Activated CD4-positive, alpha-beta memory T cell treated with anti-CD3 and anti-CD28 coated beads for 36 hours (primary cell): ENCODE results near the gene UCN. TPM values are rescaled to one million over a fixed set of nuclear protein-coding genes. Genes with fewer than 3 reads are reported as not detected.

Experiments
- CTCF ChIA-PET: fragments of 350-600 bp; sonication (Branson Sonifier 250); formaldehyde crosslinking; loops from one replicate; lab custom pipeline; 2021; ENCODE audit warnings: antibody characterized with exemption, inconsistent platforms; lab: Charles Lee
- POLR2A ChIA-PET: fragments of 350-600 bp; sonication (Branson Sonifier 250); formaldehyde crosslinking; loops from one replicate; lab custom pipeline; 2021; ENCODE audit warnings: antibody characterized with exemption; lab: Charles Lee
- DNase-seq: peaks from one replicate; pipeline ENCODE4 v3.0.0-alpha.2; 2020
- H3K27ac Mint-ChIP-seq: one replicate; pipeline ENCODE4 v1.8.0; 2021; ENCODE audit warnings: mixed read lengths
- H3K27me3 Mint-ChIP-seq: one replicate; pipeline ENCODE4 v1.8.0; 2021; ENCODE audit warnings: mixed read lengths
- H3K36me3 Mint-ChIP-seq: one replicate; pipeline ENCODE4 v1.8.0; 2021; ENCODE audit warnings: mixed read lengths
- H3K4me1 Mint-ChIP-seq: one replicate; pipeline ENCODE4 v1.8.0; 2021; ENCODE audit warnings: low read depth, mixed read lengths
- H3K4me3 Mint-ChIP-seq: one replicate; pipeline ENCODE4 v1.8.0; 2021; ENCODE audit warnings: mild to moderate bottlenecking, mixed read lengths
- H3K9me3 Mint-ChIP-seq: one replicate; pipeline ENCODE4 v1.8.0; 2021; ENCODE audit warnings: mixed read lengths
- intact Hi-C: fragments of 100-400 bp; cut with micrococcal nuclease; formaldehyde crosslinking; loops from one replicate; pipeline ENCODE4 v1.15.1; 2023
- total RNA-seq, 2 experiments: library from RNA; stranded (reverse); gene quantifications; one replicate each; pipeline ENCODE4 v1.2.3, GENCODE V29; 2021

Gene UCN
- total RNA-seq, 2 experiments from 2014 or later, result 1.8 to 1.9 TPM

GRCh38 chr2:27264753-27265535 is 43.3 kb downstream of the UCN start:
- H3K4me1 Mint-ChIP-seq, result peaks cover 23% of the 10 kb centered on the region
- no peaks in the 10 kb centered on the region for H3K36me3 Mint-ChIP-seq
- no peaks in the 10 kb centered on the region for H3K9me3 Mint-ChIP-seq
- no peak overlapping the region for H3K27ac Mint-ChIP-seq
- DNase-seq, result peak; percentile 82
- ChIA-PET POLR2A (interaction anchor here (0.8 kb wide), 1 partner anchor 35 kb away, joined by 3 read pairs; no protein-coding TSS in a partner anchor), CTCF (interaction anchor here (0.6 to 7.9 kb wide), 15 partner anchors 14 to 303 kb away, joined by 3 to 94 read pairs (median 4); partner anchors contain the start of gene TRIM54)
- H3K4me3 Mint-ChIP-seq, result peak overlapping the region; percentile 72
- H3K27me3 Mint-ChIP-seq, result peaks cover 42% of the 10 kb centered on the region
- intact Hi-C loops, result no loop called here

GRCh38 chr2:27264253-27264752 is 43.9 kb downstream of the UCN start:
- POLR2A ChIA-PET, result interaction anchor here (0.8 kb wide), 1 partner anchor 35 kb away, joined by 3 read pairs; no protein-coding TSS in a partner anchor
- peaks cover 23% of the 10 kb centered on the region for H3K4me1 Mint-ChIP-seq
- H3K27me3 Mint-ChIP-seq, result peaks cover 42% of the 10 kb centered on the region
- H3K36me3 Mint-ChIP-seq, result no peaks in the 10 kb centered on the region
- H3K4me3 Mint-ChIP-seq, result peak overlapping the region; percentile 72
- no peak overlapping the region for H3K27ac Mint-ChIP-seq
- DNase-seq, result peak; percentile 28
- CTCF ChIA-PET, result interaction anchor here (0.6 to 7.9 kb wide), 9 partner anchors 13 to 168 kb away, joined by 3 to 94 read pairs (median 3); partner anchors contain the start of gene TRIM54
- intact Hi-C loops, result no loop called here
- no peaks in the 10 kb centered on the region for H3K9me3 Mint-ChIP-seq

- ChIA-PET POLR2A (interaction anchor here (0.5 kb wide), 1 partner anchor 16 kb away, joined by 3 read pairs; no protein-coding TSS in a partner anchor), CTCF (interaction anchor here (0.6 to 7.9 kb wide), 7 partner anchors 12 to 417 kb away, joined by 3 to 94 read pairs (median 4); partner anchors contain the start of gene TRIM54)
- DNase-seq, result no peak
- peaks cover 23% of the 10 kb centered on the region for H3K4me1 Mint-ChIP-seq
- no peak overlapping the region for H3K27ac Mint-ChIP-seq
- H3K9me3 Mint-ChIP-seq, result no peaks in the 10 kb centered on the region
- H3K27me3 Mint-ChIP-seq, result peaks cover 45% of the 10 kb centered on the region
- no peaks in the 10 kb centered on the region for H3K36me3 Mint-ChIP-seq
- peak overlapping the region; percentile 77 for H3K4me3 Mint-ChIP-seq
- intact Hi-C loops, result loop anchor here (2.0 kb wide), 2 partner anchors 17 to 51 kb away; partner anchors contain the start of genes ATRAID and SLC5A6
Measured at GRCh38 chr2:27263287-27264252, 44.7 kb downstream of the UCN start.

- intact Hi-C loops, result loop anchor here (2.0 kb wide), 2 partner anchors 18 to 50 kb away; partner anchors contain the start of genes ATRAID and SLC5A6
- ChIA-PET POLR2A (interaction anchor here (0.5 kb wide), 1 partner anchor 17 kb away, joined by 3 read pairs; no protein-coding TSS in a partner anchor), CTCF (interaction anchor here (0.6 to 7.9 kb wide), 4 partner anchors 13 to 418 kb away, joined by 3 to 94 read pairs (median 4); partner anchors contain the start of gene TRIM54)
- Mint-ChIP-seq H3K27me3 (peaks cover 51% of the 10 kb centered on the region), H3K4me3 (peak within 1 kb of the TSS; percentile 77), H3K4me1 (peaks cover 23% of the 10 kb centered on the region), H3K27ac (no peak within 1 kb of the TSS), H3K9me3 (no peaks in the 10 kb centered on the region), H3K36me3 (no peaks in the 10 kb centered on the region)
- peak; percentile 80 for DNase-seq
Measured at GRCh38 chr2:27262379-27263286, 45.6 kb downstream of the UCN start, which contains the start of gene SLC30A3. SLC30A3 (minus strand) TSS chr2:27263047; CDS start chr2:27262906, 141 bp downstream.

GRCh38 chr2:27261926-27262298 is 46.3 kb downstream of the UCN start:
- Mint-ChIP-seq H3K4me1 (peaks cover 23% of the 10 kb centered on the region), H3K27me3 (peaks cover 55% of the 10 kb centered on the region), H3K27ac (no peak overlapping the region), H3K9me3 (no peaks in the 10 kb centered on the region), H3K36me3 (no peaks in the 10 kb centered on the region), H3K4me3 (peak overlapping the region; percentile 38)
- intact Hi-C loops, result loop anchor here (2.0 kb wide), 2 partner anchors 19 to 49 kb away; partner anchors contain the start of genes ATRAID and SLC5A6
- ChIA-PET CTCF (interaction anchor here (7.9 kb wide), 1 partner anchor 19 kb away, joined by 94 read pairs; the partner anchor contains the start of gene TRIM54), POLR2A (no interaction called here)
- DNase-seq, result peak; percentile 18

- peak overlapping the region; percentile 38 for H3K4me3 Mint-ChIP-seq
- POLR2A ChIA-PET, result no interaction called here
- CTCF ChIA-PET, result interaction anchor here (7.9 kb wide), 1 partner anchor 19 kb away, joined by 94 read pairs; the partner anchor contains the start of gene TRIM54
Measured at GRCh38 chr2:27261241-27261925, 46.9 kb downstream of the UCN start.

GRCh38 chr2:27258051-27258450 is 50.2 kb downstream of the UCN start:
- Mint-ChIP-seq H3K4me3 (no peak overlapping the region), H3K9me3 (no peaks in the 10 kb centered on the region), H3K27me3 (peaks cover 43% of the 10 kb centered on the region), H3K27ac (no peak overlapping the region), H3K4me1 (peaks cover 7% of the 10 kb centered on the region), H3K36me3 (no peaks in the 10 kb centered on the region)
- intact Hi-C loops, result no loop called here
- ChIA-PET POLR2A (no interaction called here), CTCF (interaction anchor here (1.4 to 1.7 kb wide), 2 partner anchors 22 to 45 kb away, joined by 6 to 7 read pairs; no protein-coding TSS in a partner anchor)
- no peak for DNase-seq

More at GRCh38 chr2:27261241-27261925, 46.9 kb downstream of the UCN start:
- no peaks in the 10 kb centered on the region for H3K9me3 Mint-ChIP-seq
- H3K27me3 Mint-ChIP-seq, result peaks cover 55% of the 10 kb centered on the region
- no peaks in the 10 kb centered on the region for H3K36me3 Mint-ChIP-seq
- no peak overlapping the region for H3K27ac Mint-ChIP-seq
- peaks cover 23% of the 10 kb centered on the region for H3K4me1 Mint-ChIP-seq
- intact Hi-C loops, result no loop called here
- no peak for DNase-seq

Other genes with a start within 250 kb of the UCN start
- gene OST4, start 236.8 kb downstream of the UCN start, total RNA-seq, result 100 to 1,000 TPM; 307 to 310 TPM
- gene EMILIN1, start 229.8 kb downstream of the UCN start, total RNA-seq, result under 1 TPM; 0.29 to 0.51 TPM
- 10 to 100 TPM; 12.7 to 13.3 TPM for gene KHK, start 221.7 kb downstream of the UCN start, total RNA-seq
- 1 to 10 TPM; 2.7 to 2.9 TPM for gene CGREF1, start 189.3 kb downstream of the UCN start, total RNA-seq
- gene ABHD1, start 184.6 kb downstream of the UCN start, total RNA-seq, result under 1 TPM; 0.29 to 0.76 TPM
- gene PREB, start 173.8 kb downstream of the UCN start, total RNA-seq, result 10 to 100 TPM; 64.7 to 65.4 TPM
- gene PRR30, start 169.0 kb downstream of the UCN start, total RNA-seq, result not detected
- gene TCF23, start 159.4 kb downstream of the UCN start, total RNA-seq, result not detected
- gene ATRAID, start 96.4 kb downstream of the UCN start, total RNA-seq, result 10 to 100 TPM; 84.0 to 92.7 TPM
- gene SLC5A6, start 96.2 kb downstream of the UCN start, total RNA-seq, result 10 to 100 TPM; 29.2 to 30.2 TPM
- gene CAD, start 91.1 kb downstream of the UCN start, total RNA-seq, result 100 to 1,000 TPM in 1 of 2 experiments, 10 to 100 TPM in 1; 99.7 to 102 TPM
- gene SLC30A3, start 45.4 kb downstream of the UCN start, total RNA-seq, result under 1 TPM; 0.86 to 0.90 TPM
- under 1 TPM in 1 of 2 experiments, not detected in 1; 0.19 TPM for gene DNAJC5G, start 33.0 kb downstream of the UCN start, total RNA-seq
- gene TRIM54, start 26.0 kb downstream of the UCN start, total RNA-seq, result not detected
- 10 to 100 TPM; 85.5 to 86.0 TPM for gene MPV17, start 14.7 kb upstream of the UCN start, total RNA-seq
- 10 to 100 TPM; 55.2 to 64.5 TPM for gene GTF3C2, start 48.3 kb upstream of the UCN start, total RNA-seq
- gene EIF2B4, start 61.9 kb upstream of the UCN start, total RNA-seq, result 10 to 100 TPM; 34.6 to 36.5 TPM
- gene SNX17, start 62.2 kb upstream of the UCN start, total RNA-seq, result 10 to 100 TPM; 91.2 to 93.2 TPM
- 1 to 10 TPM; 8.6 to 9.7 TPM for gene ZNF513, start 72.3 kb upstream of the UCN start, total RNA-seq
- 100 to 1,000 TPM; 127 to 132 TPM for gene PPM1G, start 101.1 kb upstream of the UCN start, total RNA-seq
- gene NRBP1, start 120.2 kb upstream of the UCN start, total RNA-seq, result 10 to 100 TPM; 80.8 to 82.7 TPM
- gene KRTCAP3, start 133.9 kb upstream of the UCN start, total RNA-seq, result 1 to 10 TPM; 5.4 to 6.4 TPM
- gene IFT172, start 181.3 kb upstream of the UCN start, total RNA-seq, result 1 to 10 TPM; 7.7 to 8.2 TPM
- under 1 TPM; 0.22 to 0.38 TPM for gene FNDC4, start 186.8 kb upstream of the UCN start, total RNA-seq
- not detected for gene GCKR, start 188.4 kb upstream of the UCN start, total RNA-seq